Esophagus mucosa (tissue), 1 donor: ENCODE measurements around the gene PIGL. TPM values are rescaled to one million over a fixed set of nuclear protein-coding genes. Genes with fewer than 3 reads are reported as not detected.
"Not testable (repeated sequence)": the region's sequence is repeated elsewhere in the genome, so short reads cannot be mapped to it uniquely, and the experiment has no call there.

ENCODE experiments used
- ATAC-seq: fragments of 200-7000 bp; cut with Tn5 transposase; one replicate; pipeline ENCODE4 v1.9.1; 2020
- total RNA-seq: library from RNA; stranded (reverse); gene quantifications from one replicate; pipeline ENCODE4 v1.2.4, GENCODE V29; 2023
- donor health status: DM: yes; HTN: yes; CAD: no.

The PIGL gene
- total RNA-seq = 18.9 TPM

GRCh38 chr17:16217002-16217635 is at the start of gene PIGL:
PIGL (plus strand) TSS chr17:16217210; CDS start chr17:16217227, 17 bp downstream.
- peak; percentile 69 for ATAC-seq

- ATAC-seq = no peak
Observed at GRCh38 chr17:16171613-16172012, 45.4 kb upstream of the PIGL start.

GRCh38 chr17:16178836-16179235 is 38.2 kb upstream of the PIGL start:
- no peak for ATAC-seq

- no peak for ATAC-seq
Observed at GRCh38 chr17:16181581-16181980, 35.4 kb upstream of the PIGL start.

DNA sequence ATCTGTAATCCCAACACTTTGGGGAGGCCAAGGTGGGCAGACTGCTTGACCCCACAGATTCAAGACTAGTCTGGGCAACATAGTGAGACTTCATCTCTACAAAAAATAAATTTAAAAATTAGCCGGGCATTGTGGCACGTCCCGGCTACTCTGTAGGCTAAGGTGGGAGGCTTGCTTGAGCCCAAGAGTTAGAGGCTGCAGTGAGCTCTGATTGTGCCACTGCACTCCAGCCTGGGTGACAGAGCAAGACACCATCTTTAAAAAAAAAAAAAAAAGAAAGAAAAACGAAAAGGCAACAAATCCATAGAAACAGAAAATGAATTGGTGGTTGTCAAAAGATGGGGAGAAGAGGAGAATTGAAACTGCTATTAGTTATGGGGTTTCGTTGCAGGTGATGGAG is 29.4 kb upstream of the PIGL start:
- ATAC-seq = no peak

GRCh38 chr17:16189791-16190348 is 27.1 kb upstream of the PIGL start:
- ATAC-seq = peak; percentile 50

DNA sequence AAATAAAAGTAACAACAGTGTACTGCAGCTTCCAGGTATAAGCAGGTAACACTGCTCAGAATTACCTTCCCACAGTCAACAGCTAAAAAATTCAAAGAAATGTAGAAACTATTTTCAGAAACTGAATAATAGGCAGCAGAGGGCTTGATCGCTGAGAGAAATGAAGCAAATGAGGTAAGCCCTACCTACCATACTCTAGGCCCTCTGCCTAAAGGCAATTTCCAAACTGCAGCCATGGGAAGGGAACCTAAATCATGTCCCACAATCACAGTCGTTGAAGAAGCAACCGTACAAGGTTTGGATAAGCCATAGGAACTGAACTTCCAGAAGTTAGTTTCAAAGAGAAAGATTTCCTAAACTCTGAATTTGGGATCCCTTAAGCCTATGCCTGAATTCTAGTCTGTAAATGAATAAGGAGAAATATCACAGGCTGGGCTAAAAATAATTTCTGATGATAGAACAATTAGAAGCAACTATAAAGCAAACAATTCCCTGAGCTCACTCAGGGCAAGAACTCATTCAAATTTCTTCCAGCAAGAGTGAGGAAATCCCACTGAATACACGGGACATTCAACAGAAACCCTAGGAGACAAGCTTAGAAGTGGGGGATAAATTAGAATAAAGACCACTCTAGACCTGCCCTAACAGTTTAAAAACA is 26.2 kb upstream of the PIGL start:
- no peak for ATAC-seq

- ATAC-seq = no peak
Observed at GRCh38 chr17:16191604-16192003, 25.4 kb upstream of the PIGL start.

DNA sequence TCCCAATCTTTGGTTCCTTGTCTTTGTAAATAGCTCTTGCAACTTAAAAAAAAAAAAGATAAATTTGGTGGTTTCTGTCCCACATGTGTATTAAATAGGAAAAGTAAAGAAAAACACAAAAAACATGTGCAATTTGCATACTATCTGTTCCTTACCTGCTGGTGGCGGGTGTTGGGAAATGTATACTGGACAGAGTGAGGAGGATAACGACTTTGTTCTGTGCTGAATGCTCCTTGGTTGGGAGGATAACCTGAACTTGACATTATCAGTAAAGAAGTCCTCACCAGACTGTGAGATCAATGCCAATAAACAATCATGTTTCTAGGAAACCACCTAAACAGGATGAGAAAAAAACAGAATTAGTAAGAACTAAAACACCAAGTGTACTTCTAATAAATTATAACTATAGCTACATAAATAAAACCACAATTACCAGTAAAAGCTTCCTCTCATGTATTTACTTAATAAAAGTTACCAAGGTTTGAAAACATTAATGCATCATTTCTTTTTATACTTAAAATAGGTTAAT is 22.6 kb upstream of the PIGL start:
- not testable (repeated sequence) for ATAC-seq

DNA sequence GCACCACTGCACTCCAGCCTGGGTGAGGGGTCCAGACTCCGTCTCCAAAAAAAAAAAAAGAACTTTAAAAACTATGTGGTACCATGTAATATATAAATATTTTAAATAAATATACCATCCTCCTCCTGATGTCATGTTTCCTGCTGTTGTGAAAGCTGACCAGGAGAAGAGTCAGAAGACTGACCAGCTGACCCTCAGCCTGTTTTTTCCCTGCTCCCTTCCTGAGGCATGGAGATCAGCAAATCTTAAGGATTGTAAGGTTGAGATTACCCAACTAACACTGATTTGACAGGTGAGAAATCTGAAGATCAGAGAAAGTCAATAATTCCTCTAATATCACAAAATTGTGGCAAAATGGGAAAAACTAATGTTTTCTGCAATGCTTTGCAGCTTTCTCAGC is 19.7 kb upstream of the PIGL start:
- no peak for ATAC-seq

GRCh38 chr17:16199093-16199492 is 17.9 kb upstream of the PIGL start:
- ATAC-seq = no peak

DNA sequence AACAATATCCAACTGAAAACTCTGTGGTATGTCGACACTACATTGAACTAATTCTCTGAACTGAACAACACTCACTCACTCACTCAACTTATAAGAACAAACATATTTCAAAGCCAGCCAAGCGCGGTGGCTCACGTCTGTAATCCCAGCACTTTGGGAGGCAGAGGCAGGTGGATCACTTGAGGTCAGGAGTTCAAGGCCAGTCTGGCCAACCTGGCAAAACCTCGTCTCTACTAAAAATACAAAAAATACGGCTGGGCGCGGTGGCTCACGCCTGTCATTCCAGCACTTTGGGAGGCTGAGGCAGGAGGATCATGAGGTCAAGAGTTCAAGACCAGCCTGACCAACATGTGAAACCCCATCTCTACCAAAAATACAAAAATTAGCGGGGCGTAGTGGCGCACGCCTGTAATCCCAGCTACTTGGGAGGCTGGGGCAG is 15.3 kb upstream of the PIGL start:
- not testable (repeated sequence) for ATAC-seq

GRCh38 chr17:16202554-16203500 is 14.2 kb upstream of the PIGL start:
- not testable (repeated sequence) for ATAC-seq

- not testable (repeated sequence) for ATAC-seq
Observed at GRCh38 chr17:16204763-16205162, 12.2 kb upstream of the PIGL start.

GRCh38 chr17:16211590-16211989 is 5.4 kb upstream of the PIGL start:
- no peak for ATAC-seq

DNA sequence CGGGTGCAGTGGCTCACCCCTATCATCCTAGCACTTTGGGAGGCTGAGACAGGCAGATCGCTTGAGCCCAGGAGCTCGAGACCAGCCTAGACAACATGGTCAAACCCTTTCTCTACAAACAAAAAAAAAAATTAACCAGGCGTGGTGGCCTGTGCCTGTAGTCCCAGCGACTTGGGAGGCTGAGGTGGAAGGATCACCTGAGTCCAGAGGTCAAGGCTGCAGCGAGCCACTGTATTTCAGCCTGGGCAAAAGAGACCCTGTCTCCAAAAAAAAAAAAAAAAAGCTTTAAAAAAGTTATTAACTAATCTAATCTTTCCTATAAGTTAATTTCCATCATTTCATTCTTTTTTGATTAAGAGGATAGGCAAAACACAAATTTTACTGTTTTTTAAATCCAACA is 4.2 kb upstream of the PIGL start:
- no peak for ATAC-seq

- no peak for ATAC-seq
Observed at GRCh38 chr17:16214190-16215001, 2.6 kb upstream of the PIGL start.

DNA sequence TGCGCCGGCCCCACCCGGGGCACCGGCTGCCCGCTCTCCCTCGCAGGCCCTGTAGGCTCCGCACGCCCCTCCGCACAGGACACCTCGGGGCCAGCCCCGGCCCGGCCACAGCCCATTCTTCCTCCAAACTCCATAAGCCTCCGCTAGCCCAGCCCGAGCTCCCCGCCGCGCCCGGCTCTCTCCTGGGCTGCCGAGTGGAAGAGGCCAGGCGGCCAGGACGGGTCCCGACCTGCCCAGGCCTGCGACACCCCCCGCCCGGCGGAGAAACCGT is 2.1 kb upstream of the PIGL start:
- ATAC-seq = peak; percentile 58

DNA sequence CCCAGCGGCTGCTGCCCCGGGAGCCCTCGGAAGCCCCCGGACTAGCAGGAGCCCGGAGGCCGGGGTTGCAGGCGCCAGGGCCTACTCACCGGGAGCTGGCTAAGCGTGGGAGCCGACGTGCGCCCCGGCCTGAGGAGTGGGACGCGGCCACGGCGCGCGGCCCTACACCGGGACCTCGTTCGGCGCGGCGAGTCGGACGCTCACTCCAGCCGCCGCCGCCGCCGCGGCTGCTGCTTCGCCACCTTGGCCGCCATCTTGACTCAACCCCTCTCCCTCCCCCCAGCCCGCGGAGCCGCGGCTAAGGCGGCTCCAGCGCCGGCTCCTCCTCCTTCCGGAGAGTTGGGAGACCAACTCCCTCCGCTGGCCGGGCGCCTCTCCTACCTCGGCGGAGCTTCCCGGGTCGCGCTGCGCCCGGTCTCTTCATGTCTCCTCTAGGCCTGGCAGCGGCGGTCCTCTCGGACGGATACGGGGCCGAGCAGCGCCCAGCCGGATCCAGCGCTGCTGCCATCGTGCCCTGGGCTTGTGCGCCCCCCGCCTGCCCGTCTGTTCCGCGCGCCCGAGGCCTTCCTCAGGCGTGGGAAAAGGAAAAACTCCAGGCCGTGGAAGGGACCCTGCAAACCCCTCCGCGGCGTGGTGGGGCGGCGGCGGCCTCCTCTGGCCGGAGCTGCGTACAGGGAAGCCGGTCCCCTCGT is 1.6 kb upstream of the PIGL start, which contains the start of gene NCOR1:
Gene NCOR1, minus strand, starts transcription at position 262 of the 692 bp plus-strand sequence. CDS start 20,965 bp downstream, outside the sequence.
- peak; percentile 95 for ATAC-seq

DNA sequence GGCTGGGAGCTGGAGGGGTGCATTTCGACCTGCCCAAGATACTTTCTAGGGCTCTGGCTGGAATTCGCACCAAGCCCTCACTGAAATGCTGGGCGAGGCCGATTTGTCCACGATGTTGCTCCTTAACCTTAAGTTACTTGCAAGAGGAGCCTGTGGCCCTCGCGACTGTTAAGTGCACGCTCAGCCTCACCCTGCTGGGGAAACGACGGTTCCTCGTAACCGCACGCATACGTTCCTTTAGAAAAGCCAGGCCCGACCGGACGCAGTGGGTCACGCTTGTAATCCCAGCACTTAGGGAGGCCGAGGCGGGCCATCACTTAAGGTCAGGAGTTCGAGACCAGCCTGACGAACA is 1.1 kb upstream of the PIGL start:
- peak; percentile 35 for ATAC-seq

GRCh38 chr17:16216341-16217001 is 539 bp upstream of the PIGL start:
- not testable (repeated sequence) for ATAC-seq
